HG03354 (cell line): ENCODE data around the gene APBA3.

Experiments
- ATAC-seq: cut with Tn5 transposase; IDR thresholded peaks from one replicate; pipeline ENCODE4 v1.9.1; 2021; ENCODE audit warnings: mild to moderate bottlenecking; ENCODE audit not compliant: unreplicated experiment, poor library complexity, severe bottlenecking

Gene APBA3

DNA sequence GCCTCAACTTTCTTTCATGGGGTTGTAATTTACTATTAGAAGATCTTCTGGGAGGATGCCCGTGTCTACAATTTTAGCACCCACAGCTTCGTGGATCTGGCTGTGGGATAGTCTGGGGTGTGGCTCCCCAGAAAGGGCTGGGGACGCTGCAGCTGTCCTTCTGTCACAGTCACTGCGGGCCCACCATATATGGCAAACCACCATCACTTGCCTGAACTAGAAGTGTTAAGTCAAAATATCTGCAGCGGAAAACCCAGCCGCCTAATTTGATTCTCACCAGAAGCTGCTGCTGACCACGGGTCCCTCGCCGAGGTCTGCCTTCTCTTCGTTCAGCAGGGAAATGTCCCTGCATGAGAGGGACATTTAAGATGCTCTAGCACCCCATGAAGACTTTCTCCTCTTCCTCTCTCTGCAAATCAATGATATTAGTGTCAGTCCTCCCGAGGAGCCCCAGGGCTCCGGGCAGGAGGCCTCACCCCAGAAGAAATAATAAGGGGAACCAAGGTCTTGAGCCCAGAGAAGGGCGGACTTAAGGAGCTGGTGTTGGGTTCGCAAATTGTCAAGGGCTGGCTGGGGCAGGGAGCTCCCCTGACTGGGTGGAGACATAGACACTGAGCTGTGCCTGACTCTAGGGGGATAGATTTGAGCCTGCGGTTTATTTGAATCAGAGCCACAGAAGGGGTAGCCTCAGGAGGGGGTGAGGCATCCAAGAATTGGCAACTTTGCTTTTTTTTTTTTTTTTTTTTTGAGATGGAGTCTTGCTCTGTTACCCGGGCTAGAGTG, 27.7 kb upstream of the APBA3 start:
- ATAC-seq, result no peak

GRCh38 chr19:3785938-3786824, 24.7 kb upstream of the APBA3 start, which contains the start of gene MATK:
TSS of gene MATK (minus strand) at chr19:3786381. CDS start at chr19:3785135, 1,246 bp downstream.
- ATAC-seq, result no peak

DNA sequence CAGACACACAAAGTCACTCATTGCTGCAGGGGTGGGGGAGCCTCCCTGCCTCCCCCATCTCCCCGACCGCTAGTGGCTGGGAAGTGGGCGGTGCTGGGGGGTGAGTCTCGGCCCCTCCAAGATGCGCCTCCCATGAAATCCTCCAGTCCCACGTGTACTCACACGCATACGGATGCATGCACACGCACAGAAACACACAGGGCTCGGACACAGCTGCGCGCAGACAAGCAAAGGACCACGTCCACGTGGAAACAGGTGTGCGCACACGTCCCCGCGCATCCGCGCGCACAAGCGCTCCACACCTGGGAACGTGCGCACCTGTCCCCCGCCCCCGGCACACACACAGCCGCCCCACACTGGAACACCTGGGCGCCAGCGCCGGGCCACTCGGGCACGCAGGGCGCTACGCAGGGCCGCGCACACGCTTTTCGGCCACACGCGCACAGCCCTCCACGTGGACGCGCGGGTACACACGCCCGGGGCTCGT, 24.0 kb upstream of the APBA3 start:
- no peak for ATAC-seq

DNA sequence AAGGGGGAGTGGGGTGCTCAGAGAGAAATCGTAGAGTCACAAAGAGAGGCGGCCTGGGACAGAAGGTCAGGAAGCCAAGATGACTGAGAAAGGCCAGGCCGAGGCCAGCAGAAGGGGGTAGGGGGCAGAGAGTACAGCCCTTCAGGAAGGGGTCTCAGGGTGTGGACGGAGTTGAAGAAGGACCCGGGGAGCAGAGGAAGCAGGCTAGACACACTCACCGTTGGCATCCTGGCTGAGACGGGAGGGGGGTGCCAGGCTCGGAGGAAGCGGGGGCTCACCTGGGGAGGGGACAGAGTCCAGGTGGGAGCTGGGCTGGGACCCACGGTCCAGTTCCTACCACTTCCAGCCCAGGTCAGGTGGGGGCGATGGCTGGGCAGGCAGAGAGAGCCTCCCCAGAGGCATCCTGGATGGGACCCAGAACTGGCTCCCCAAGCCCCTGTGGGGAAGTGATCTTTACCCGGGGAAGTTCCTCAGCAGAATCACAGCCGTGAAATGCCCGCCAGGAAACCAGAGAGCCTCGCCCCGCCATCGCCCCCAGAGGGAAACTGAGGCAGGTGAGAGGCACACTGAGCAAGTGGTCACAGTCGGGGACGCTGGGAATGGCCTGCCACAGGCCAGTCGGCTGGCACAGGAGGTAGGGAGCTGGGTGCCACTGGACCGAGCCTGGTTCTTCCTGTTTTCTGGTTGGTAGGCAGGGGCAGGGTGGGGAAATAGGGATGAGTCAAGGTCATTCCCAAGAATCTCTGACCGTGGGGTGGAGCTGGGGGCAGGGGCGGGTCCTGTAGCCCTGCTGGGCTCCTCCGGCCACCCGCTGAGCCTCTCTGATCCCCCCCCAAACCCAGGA, 23.3 kb upstream of the APBA3 start:
- ATAC-seq, result no peak

- ATAC-seq, result no peak
Observed at GRCh38 chr19:3783660-3784584, 22.4 kb upstream of the APBA3 start.

- ATAC-seq, result no peak
Observed at GRCh38 chr19:3782903-3783302, 21.4 kb upstream of the APBA3 start.

GRCh38 chr19:3782330-3782729, 20.8 kb upstream of the APBA3 start:
- no peak for ATAC-seq

- no peak for ATAC-seq
Observed at GRCh38 chr19:3781603-3782002, 20.1 kb upstream of the APBA3 start.

DNA sequence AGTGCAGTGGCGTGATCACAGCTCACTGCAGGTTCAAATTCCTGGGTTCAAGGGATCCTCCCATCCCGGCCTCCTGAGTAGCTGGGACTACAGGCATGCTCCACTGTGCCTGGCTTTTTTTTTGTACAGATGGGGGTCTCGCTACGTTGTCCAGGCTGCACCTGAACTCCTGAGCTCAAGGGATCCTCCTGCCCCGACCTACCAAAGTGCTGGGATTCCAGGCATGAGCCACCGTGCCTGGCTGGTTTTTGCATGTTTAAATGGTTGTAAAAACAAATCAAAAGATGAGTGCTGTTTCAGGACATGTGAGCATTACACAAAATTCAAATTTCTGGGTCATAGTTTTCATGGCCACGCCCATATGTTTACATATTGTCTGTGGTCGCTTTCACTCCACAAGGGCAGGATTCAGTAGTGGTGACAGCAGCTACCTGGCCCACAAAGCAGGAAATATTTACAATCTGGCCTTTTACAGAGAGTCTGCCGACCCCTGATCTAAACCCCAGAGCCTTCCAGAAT, 19.4 kb upstream of the APBA3 start:
- ATAC-seq, result no peak

DNA sequence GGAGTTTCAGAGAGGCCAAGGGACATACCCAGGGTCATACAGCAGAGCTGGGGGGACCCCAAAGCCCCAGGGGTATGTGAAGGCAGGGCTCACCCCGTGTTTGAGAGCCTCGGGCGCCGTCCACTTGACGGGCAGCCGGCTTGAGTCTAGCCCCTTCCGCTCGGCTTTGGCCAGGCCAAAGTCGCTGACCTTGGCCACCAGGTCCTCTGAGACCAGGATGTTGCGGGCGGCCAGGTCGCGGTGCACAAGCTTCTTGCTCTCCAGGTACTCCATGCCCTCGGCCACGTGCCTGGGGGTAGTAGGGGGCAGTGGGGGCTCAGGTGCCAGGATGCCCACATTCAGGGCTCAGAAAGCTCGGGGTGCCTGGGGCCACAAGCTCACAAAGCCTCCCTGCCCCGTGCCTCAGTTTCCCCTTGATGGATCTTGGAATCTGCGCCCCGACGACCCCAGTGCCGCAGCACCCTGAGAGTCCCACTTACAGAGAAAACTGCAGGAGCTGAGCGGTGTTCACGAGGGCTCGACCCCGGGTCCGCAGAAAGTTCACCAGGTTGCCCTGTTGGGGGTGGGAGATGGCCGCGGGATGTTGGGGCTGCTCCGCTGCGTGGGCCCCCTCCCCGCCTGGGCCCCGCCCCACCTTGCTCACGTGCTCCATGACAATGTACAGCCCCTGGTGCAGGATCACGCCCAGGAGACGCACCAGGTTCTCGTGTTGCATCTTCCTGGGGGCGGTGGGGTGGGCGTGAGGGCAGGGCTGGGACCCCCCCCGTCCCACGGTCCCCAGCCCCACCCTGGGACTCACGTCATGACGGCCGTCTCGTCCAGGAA, 17.6 kb upstream of the APBA3 start:
- no peak for ATAC-seq

GRCh38 chr19:3778104-3778867, 16.8 kb upstream of the APBA3 start:
- ATAC-seq, result no peak

- no peak for ATAC-seq
Observed at GRCh38 chr19:3776479-3777040, 15.1 kb upstream of the APBA3 start.

- ATAC-seq, result no peak
Observed at GRCh38 chr19:3775831-3776230, 14.3 kb upstream of the APBA3 start.

DNA sequence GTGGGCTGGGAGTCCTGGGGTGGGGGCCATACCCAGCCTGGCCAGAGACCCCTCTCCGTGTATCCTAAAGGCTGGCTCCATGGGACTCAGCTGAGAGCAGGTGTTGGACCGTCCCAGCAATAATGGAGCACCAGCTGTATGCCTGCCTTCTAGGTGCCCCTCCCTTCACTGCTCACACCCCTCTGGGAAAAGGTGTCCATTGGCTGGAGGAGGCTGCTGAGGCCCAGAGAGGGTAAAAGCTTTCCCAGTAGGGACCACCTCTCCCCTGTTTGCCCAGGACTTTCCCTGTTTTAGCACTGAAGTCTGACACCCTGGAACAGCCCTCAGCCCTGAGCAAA, 13.9 kb upstream of the APBA3 start:
- no peak for ATAC-seq

DNA sequence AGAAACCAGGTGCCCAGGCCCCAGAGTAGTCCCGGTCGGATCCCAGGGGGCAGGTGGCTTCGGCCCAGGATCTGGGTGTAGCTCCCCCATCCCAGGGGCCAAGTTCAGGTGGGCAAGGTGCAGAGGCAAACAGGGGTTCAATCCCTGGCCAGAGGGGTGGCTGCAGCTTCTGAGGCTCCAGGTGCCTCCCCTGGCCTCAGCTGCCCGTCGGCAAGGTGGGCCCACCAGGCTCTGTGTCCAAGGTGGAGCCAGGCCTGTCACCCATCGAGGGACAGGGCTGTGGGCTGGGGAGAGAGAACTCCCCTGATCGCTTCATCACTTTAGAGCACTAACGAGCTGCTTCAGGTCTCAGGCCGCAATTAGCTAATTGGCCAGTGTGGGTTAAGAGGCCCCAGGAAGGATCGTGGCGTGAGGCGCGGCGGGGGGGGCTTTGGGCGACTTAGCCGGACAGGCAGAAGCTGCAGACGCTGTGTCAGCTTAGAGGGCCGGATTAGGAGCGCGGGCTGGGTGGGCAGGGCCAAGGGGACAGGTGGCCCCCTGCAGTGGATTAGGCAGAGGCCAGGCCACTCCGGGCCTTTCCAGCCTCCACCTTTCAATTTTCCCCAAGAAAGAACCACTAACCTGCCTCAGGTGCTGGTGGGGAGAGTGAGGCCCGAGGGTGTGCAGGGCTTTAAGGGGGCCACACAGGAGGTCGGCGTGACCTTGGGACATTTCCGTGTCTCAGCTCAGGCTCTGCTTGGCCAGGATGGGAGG, 13.3 kb upstream of the APBA3 start:
- ATAC-seq, result no peak

DNA sequence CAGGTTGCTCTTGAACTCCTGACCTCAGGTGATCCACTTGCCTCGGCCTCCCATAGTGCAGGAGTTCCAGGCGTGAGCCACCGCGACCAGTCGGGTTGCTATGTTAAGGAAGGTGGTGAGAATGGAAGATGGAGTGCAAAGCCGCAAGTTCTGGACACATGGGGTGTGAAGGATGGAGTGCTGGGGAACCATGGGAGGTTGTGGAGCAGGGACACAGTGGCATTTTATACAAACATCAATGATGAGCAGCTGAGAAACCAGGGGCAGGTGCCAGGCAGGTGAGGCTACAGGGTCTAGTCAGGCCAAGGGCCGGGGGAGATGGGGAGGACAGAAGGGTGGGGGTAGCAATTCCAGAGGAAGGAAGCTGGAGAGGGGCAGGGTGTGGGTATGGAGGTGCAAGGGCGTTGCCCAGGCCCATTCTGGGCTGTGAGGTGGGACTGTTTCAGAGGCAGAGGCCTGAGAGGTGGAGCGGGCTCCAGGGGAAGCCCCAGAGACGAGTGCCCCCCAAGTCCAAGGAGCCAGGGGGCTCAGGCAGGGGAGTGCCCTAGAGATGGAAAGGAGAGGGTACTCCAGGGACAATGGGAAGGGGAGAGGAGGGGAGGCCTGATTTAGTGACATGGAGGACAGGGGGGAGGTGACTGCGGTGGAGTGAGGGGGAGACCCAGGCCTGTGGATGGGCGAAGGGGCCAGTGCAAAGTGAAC, 12.5 kb upstream of the APBA3 start:
- no peak for ATAC-seq
